ENCODE results near the gene TCL1A. TPM values are rescaled to one million over a fixed set of nuclear protein-coding genes. Genes with fewer than 3 reads are reported as not detected.
A peak's percentile ranks its signal among the peaks of the same experiment; 100 is the strongest.
"Not testable (repeated sequence)": the region's sequence is repeated elsewhere in the genome, so short reads cannot be mapped to it uniquely, and the experiment has no call there.

TCL1A gene
- total RNA-seq, 2 experiments from 2014 or later = 2.8 to 3.0 TPM

DNA sequence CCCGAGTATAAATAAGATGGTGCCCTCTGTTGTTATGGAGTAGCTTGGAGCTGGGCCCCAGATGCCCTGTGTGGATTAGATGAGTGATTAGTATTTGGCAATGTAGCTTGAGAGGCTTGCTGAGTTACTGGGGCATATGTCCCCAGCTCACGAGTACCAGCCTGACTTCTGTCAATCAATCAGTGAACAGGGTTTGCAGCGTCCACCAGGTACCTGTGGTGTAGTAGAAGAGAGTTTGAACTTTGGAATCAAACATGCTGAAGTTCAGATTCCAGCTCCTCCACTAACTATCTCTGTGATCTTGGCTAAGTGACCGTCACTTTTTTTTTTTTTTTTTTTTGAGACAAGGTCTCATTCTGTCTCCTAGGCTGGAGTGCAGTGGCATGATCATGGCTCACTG lies 39.3 kb downstream of the TCL1A start:
- peaks cover 18% of the 10 kb centered on the region for H3K27me3 Mint-ChIP-seq
- H3K36me3 Mint-ChIP-seq = no peaks in the 10 kb centered on the region
- no peak overlapping the region for H3K27ac Mint-ChIP-seq
- no peak overlapping the region for H3K4me3 Mint-ChIP-seq
- DNase-seq = no peak
- H3K9me3 Mint-ChIP-seq = no peaks in the 10 kb centered on the region
- no peaks in the 10 kb centered on the region for H3K4me1 Mint-ChIP-seq

DNA sequence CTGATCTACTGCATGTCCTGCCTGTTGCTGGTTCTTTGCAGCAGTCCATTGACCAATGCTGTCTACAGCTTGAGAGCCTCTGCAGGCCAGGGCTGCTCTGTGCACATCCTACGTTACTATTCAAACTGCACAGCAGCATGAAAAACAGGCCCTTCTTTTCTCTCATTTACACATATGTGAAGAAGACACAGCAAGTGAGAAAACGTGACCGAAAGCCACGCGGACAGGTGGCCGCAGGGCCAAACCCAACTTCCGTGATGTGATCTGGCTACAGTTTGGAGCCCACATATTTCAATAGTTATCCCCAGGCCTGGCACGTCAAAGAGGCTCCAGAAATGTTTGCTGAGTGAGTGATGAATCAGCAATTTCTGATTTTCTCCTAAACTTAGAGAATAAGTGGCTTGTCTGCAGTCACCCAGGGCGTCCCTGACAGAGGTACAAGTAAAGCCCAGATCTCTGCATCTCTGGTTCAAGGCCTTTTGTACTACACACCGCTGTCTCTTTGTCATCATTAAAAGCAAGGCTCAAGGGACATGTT lies 45.6 kb downstream of the TCL1A start:
- Mint-ChIP-seq H3K27ac (no peak overlapping the region), H3K9me3 (no peaks in the 10 kb centered on the region), H3K4me3 (no peak overlapping the region), H3K27me3 (no peaks in the 10 kb centered on the region), H3K4me1 (no peaks in the 10 kb centered on the region), H3K36me3 (no peaks in the 10 kb centered on the region)
- no peak for DNase-seq

DNA sequence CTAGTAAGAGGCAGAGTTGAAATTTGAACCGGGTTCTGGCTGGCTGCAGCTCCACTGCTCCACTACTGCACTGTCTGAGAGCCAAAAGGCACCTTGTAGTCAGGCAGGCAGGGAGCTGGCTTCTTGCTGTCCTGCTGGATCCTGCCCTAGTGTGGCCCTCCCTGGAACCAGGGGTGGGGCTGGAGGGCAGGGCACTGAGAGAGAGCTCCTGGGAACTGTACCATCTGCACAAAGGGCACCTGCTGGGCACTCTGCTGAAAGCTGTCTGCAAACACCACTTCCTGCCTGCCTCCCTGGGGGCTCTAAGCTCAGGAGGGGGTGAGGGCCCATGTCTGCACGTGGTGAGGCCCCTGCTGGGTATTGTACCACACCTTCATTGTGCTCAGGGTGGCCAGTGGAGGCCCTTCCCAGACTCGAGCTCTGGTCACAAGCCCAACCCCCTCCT lies 46.7 kb downstream of the TCL1A start:
- DNase-seq = no peak
- H3K4me1 Mint-ChIP-seq = peaks cover 3% of the 10 kb centered on the region
- no peaks in the 10 kb centered on the region for H3K36me3 Mint-ChIP-seq
- no peaks in the 10 kb centered on the region for H3K27me3 Mint-ChIP-seq
- no peak overlapping the region for H3K27ac Mint-ChIP-seq
- H3K4me3 Mint-ChIP-seq = no peak overlapping the region
- H3K9me3 Mint-ChIP-seq = no peaks in the 10 kb centered on the region

DNA sequence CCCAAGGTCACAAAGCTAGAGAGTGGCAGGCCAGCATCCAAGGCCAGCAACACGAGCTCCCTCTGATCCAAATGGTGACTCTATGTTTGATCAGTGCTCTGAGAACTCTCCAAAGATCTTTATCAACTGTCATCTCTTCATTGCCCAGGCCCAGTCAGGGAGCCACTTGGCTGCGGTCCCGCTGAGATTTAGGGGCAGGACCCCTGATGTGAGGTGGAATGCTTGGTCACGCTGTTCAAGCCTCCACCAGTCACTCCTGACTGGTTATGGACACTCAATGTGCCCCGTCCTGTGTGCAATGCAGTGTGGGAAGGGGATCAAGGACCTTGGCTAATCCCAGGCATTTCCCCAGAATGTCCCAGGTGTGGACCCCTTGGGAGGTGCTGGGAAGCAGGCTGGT lies 47.5 kb downstream of the TCL1A start:
- no peak overlapping the region for H3K27ac Mint-ChIP-seq
- no peaks in the 10 kb centered on the region for H3K36me3 Mint-ChIP-seq
- no peaks in the 10 kb centered on the region for H3K9me3 Mint-ChIP-seq
- H3K4me1 Mint-ChIP-seq = peaks cover 5% of the 10 kb centered on the region
- no peak for DNase-seq
- H3K4me3 Mint-ChIP-seq = no peak overlapping the region
- no peaks in the 10 kb centered on the region for H3K27me3 Mint-ChIP-seq

DNA sequence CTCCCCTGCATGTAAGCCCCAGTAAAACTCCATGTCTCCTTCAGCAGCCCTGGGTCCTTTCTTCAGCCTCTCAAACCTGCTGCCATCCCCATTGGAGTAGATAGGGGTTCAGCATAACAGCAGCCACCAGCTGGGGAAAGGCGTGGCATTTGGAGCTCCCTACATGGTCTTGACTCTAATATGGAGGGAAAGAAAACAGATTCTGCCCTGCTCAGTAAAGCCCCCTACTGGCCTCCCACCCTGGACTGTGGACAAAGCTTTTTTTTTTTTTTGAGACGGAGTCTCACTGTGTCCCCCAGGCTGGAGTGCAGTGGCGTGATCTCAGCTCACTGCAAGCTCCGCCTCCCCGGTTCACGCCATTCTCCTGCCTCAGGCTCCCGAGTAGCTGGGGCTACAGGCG lies 48.4 kb downstream of the TCL1A start:
- H3K36me3 Mint-ChIP-seq, H3K27me3 Mint-ChIP-seq, H3K4me1 Mint-ChIP-seq, DNase-seq, H3K9me3 Mint-ChIP-seq, H3K27ac Mint-ChIP-seq, H3K4me3 Mint-ChIP-seq: not testable (repeated sequence)

DNA sequence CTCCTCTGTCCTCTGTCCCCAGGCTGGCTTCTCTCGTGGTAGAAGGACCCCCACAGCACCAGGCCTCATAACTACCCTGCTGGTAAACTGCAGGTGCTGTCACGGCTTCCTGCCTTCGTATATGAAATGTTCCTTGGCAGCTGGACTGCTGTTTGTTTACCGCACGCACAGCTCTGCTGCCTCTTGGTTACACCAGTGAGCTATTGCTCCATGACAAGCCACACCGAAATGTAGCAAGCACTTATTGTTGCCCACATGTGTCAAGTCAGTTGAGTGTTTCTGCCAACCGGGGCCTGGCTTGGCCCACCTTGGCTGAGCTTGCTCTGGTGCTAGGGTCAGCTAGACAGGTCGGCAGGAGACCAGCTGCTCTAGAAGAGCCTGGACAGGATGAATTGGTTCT lies 49.4 kb downstream of the TCL1A start:
- peaks cover 5% of the 10 kb centered on the region for H3K4me1 Mint-ChIP-seq
- H3K4me3 Mint-ChIP-seq = no peak overlapping the region
- H3K27ac Mint-ChIP-seq = no peak overlapping the region
- no peak for DNase-seq
- H3K36me3 Mint-ChIP-seq = no peaks in the 10 kb centered on the region
- no peaks in the 10 kb centered on the region for H3K27me3 Mint-ChIP-seq
- H3K9me3 Mint-ChIP-seq = no peaks in the 10 kb centered on the region

DNA sequence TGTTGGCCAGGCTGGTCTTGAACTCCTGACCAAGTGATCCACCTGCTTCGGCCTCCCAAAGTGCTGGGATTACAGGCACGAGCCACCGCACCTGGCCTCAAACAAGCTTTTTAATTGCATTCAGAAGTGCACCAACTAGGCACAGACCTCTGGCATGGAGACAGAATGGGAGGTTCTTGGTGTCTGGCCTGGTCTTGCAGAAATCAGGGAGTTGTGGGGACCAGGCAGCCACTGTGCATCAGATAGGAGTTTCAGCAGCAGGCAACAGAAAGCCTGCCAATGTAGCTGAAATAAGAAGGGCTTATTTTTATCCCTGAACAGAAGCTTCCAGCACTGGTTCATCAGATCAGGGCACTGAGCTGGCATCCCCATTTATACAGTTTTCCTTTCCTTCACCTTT lies 49.9 kb downstream of the TCL1A start:
- Mint-ChIP-seq H3K27me3 (no peaks in the 10 kb centered on the region), H3K9me3 (no peaks in the 10 kb centered on the region), H3K4me3 (no peak overlapping the region), H3K4me1 (peaks cover 5% of the 10 kb centered on the region), H3K36me3 (no peaks in the 10 kb centered on the region), H3K27ac (no peak overlapping the region)
- no peak for DNase-seq

DNA sequence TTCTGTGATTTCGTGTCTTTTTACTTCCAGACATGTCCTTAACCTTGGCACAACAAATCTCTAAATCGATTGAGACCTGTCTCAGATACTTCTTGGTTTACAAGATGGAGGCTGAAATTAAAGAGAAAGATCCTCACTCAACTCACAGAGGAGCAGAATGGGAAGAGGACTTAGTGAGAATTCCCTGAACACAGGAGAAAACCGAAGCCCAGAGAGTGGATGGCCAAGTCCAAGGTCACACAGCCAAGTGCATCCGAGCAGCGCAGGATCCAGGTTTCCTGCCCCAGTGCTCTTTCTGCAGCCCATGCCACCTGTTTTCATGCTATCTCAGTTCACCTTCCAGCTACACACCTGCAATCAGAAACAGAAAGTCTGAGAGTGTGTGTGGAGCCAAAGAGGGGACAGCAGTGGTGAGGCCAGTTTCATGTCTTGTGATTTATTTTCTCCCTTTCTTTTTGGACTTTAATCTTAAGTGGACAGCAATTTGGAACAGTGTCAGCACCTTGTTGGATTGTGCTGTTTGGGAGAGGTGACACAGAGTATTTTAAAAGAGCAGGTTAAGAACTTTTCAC lies 50.6 kb downstream of the TCL1A start:
- H3K36me3 Mint-ChIP-seq = no peaks in the 10 kb centered on the region
- no peak for DNase-seq
- H3K4me1 Mint-ChIP-seq = peaks cover 5% of the 10 kb centered on the region
- no peaks in the 10 kb centered on the region for H3K27me3 Mint-ChIP-seq
- no peak overlapping the region for H3K27ac Mint-ChIP-seq
- no peaks in the 10 kb centered on the region for H3K9me3 Mint-ChIP-seq
- H3K4me3 Mint-ChIP-seq = no peak overlapping the region

DNA sequence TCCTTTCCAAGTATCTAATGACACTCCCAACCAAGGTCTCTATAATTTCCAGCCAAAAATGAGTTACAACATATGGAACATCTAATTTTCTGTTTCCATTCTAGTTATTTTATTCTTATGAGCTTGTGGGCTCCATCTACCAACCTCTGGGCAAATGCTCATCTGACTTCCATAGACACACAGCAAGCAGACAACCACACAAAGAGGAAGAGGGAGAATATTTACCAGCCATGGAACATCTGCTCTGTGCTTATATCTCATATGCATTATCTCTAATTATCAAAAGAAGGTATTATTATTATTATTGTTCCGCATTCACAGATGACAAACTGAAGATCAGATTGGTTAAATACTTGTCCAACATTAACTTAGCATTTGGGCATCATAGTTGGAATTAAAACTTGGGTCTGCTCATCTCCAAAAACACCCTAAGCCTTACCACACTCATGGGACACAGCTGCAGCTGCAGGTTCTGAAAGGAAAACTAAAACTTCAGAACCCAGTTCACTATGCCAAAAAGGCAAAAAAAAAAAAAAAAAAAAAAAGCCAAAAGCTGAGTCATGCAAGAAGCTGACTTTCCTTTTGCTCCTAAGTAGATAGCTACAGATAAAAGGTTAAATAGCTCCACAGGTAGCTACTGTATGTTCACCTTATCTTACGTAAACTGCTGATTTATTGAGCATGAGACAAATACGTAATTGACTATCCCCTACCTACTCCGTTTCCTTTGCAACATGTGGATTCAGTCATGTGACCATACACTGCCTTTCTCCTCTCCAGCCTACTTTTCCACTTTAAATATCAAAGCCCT lies 51.3 kb downstream of the TCL1A start:
- peaks cover 5% of the 10 kb centered on the region for H3K4me1 Mint-ChIP-seq
- H3K27me3 Mint-ChIP-seq = no peaks in the 10 kb centered on the region
- no peaks in the 10 kb centered on the region for H3K36me3 Mint-ChIP-seq
- no peak for DNase-seq
- no peak overlapping the region for H3K4me3 Mint-ChIP-seq
- H3K9me3 Mint-ChIP-seq = no peaks in the 10 kb centered on the region
- peak overlapping the region; percentile 18 for H3K27ac Mint-ChIP-seq

DNA sequence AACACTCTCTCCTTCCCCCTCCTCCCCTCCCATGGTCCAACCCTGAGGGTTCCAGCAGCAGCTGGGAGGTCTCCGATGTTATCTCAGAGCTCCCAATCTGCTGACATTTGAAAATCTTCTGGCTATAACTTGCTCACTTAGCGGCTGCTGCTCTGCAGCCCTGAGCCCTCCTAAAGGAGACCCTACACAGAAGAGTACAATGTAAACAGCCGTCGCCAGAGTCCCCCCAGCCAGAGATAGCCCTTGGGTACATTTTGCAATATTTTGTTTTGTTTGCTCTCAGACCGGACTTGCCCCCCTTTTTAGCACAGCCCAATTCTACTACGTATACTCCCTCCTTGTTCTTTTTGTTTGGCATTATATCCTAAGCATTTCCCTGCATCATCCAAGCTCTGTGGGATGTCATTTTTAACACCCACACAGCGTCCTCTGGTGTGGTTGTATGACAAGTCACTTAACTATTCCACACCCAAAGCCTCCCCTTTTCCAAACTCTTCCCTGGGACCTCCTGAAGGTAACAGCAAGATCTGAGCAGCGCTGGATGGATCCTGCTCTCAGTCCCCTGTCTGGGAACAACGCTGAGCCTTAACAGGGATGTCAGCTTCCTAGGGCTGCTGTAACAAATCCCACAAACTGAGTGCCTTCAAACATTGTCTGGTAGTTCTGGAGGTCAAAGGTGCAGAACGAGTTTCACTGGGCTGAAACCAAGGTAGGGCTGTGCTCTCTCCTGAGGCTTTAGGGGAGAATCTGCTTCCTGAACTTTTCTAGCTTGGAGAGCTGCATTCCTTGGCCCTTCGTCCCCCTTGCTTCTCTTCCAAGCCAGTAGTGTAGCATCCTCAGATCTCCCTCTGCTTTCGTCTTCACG lies 53.0 kb downstream of the TCL1A start:
- no peaks in the 10 kb centered on the region for H3K9me3 Mint-ChIP-seq
- DNase-seq = no peak
- H3K36me3 Mint-ChIP-seq = no peaks in the 10 kb centered on the region
- H3K27me3 Mint-ChIP-seq = no peaks in the 10 kb centered on the region
- H3K27ac Mint-ChIP-seq = no peak overlapping the region
- peaks cover 5% of the 10 kb centered on the region for H3K4me1 Mint-ChIP-seq
- no peak overlapping the region for H3K4me3 Mint-ChIP-seq

DNA sequence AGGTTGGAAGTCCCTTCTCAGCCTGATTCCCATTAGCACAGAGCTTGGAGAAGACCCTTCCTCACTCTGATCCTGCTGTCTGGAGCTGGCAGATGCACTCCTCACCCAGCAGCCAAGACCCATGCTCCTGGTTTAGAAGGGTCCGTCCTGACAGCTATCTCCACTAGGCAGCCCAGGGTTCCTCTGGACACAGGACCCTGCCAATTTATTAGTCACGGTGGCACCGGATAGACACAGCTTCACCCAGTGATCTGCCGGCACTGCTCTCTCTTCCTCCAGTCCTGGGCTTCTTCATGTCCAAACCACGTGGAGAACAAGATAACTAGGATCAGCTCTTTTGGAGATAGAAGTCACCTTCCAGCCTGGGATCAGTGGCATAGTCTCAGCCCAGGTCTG lies 53.9 kb downstream of the TCL1A start:
- Mint-ChIP-seq H3K27me3 (no peaks in the 10 kb centered on the region), H3K4me1 (peaks cover 5% of the 10 kb centered on the region), H3K9me3 (no peaks in the 10 kb centered on the region), H3K27ac (no peak overlapping the region), H3K36me3 (no peaks in the 10 kb centered on the region), H3K4me3 (no peak overlapping the region)
- DNase-seq = no peak

Other genes starting within 250 kb of the TCL1A start
- gene SYNE3, start 197.5 kb downstream of the TCL1A start, total RNA-seq = 10 to 100 TPM; 38.0 to 38.8 TPM
- gene GLRX5, start 179.1 kb downstream of the TCL1A start, total RNA-seq = 10 to 100 TPM; 57.9 to 60.7 TPM
- gene TCL1B, start 27.7 kb downstream of the TCL1A start, total RNA-seq = not detected
- gene TUNAR, start 162.7 kb upstream of the TCL1A start, total RNA-seq = not detected